22Rv1 (cell line): ENCODE measurements around the gene DHRS12.

Experiments
- CTCF ChIP-seq: fragments of 450-650 bp; IDR thresholded peaks from 2 replicates; pipeline ENCODE4 v1.5.1; 2017; ENCODE audit warnings: mild to moderate bottlenecking
- ZFX ChIP-seq: fragments of 450-650 bp; IDR thresholded peaks from 2 replicates; pipeline ENCODE4 v1.6.1; 2017; ENCODE audit warnings: antibody characterized with exemption, borderline replicate concordance

- no peak for TF ChIP-seq CTCF
- no peak for TF ChIP-seq ZFX
These were observed 73.0 kb downstream of the DHRS12 start for GRCh38 chr13:51730927-51731326.
